HepG2 (cell line): ENCODE measurements around the gene SP140L. TPM values are rescaled to one million over a fixed set of nuclear protein-coding genes. Genes with fewer than 3 reads are reported as not detected.

Experiments
- HOXD1 ChIP-seq: sonication (generic); formaldehyde crosslinking; IDR thresholded peaks from 2 replicates; pipeline ENCODE4 v1.5.0; 2020; ENCODE audit warnings: missing genetic modification reagents
- NFIC ChIP-seq: IDR thresholded peaks from 2 replicates; pipeline ENCODE4 v1.6.1; 2012; ENCODE audit warnings: mild to moderate bottlenecking, low read length, inconsistent platforms
- SIN3A ChIP-seq: IDR thresholded peaks from 2 replicates; pipeline ENCODE4 v1.6.1; 2011; ENCODE audit warnings: low read depth, mild to moderate bottlenecking, control low read depth, low read length, borderline replicate concordance
- ZBTB10 ChIP-seq: sonication (generic); formaldehyde crosslinking; IDR thresholded peaks from 2 replicates; pipeline ENCODE4 v1.4.0; 2020; ENCODE audit warnings: missing genetic modification reagents, borderline replicate concordance
- ZBTB42 ChIP-seq: sonication (generic); formaldehyde crosslinking; IDR thresholded peaks from 2 replicates; pipeline ENCODE4 v1.5.0; 2020; ENCODE audit warnings: mild to moderate bottlenecking, missing genetic modification reagents
- ZBTB7A ChIP-seq: sonication (generic); formaldehyde crosslinking; IDR thresholded peaks from 2 replicates; pipeline ENCODE4 v1.8.0; 2022; ENCODE audit warnings: mild to moderate bottlenecking, missing genetic modification reagents
- ZHX2 ChIP-seq, 2 experiments: sonication (generic) in 1 of 2; formaldehyde crosslinking in 1 of 2; IDR thresholded peaks; 2 replicates each; pipeline versions ENCODE4 v1.6.1 to v1.9.0; 2014 to 2022; ENCODE audit warnings: antibody characterized with exemption in 1 of 2, borderline replicate concordance in 1 of 2, inconsistent platforms in 1 of 2, low read depth in 1 of 2, missing genetic modification reagents in 1 of 2
- ZNF18 ChIP-seq: sonication (generic); formaldehyde crosslinking; IDR thresholded peaks from 2 replicates; pipeline ENCODE4 v1.8.0; 2022; ENCODE audit warnings: mild to moderate bottlenecking, missing genetic modification reagents; ENCODE audit not compliant: insufficient replicate concordance
- ZNF331 ChIP-seq: sonication (generic); formaldehyde crosslinking; IDR thresholded peaks from 2 replicates; pipeline ENCODE4 v1.4.0; 2020; ENCODE audit warnings: missing genetic modification reagents
- ZSCAN25 ChIP-seq: sonication (generic); formaldehyde crosslinking; IDR thresholded peaks from 2 replicates; pipeline ENCODE4 v1.8.0; 2022; ENCODE audit warnings: mild to moderate bottlenecking, missing genetic modification reagents
- polyA plus RNA-seq, 8 experiments: library from polyadenylated mRNA; depleted of rRNA in 3 of 8; stranded (reverse) in 7 of 8; unstranded in 1 of 8; fragments of >200 nt; fragmentation: Illumina TruSeq in 4 of 8; extraction: Trizol in 4 of 8; gene quantifications; 2 replicates each; pipeline versions ENCODE4 v1.2.1 to v1.2.3, GENCODE V29; 2011 to 2016; ENCODE audit warnings: low read depth in 4 of 8, missing spikeins in 1 of 8, mixed read lengths in 1 of 8; ENCODE audit not compliant: insufficient read depth in 1 of 8
- total RNA-seq, 5 experiments: library from RNA; depleted of rRNA; stranded (reverse); fragments of >200 nt; fragmentation: Illumina TruSeq; extraction: Trizol; gene quantifications; 2 replicates each; pipeline ENCODE4 v1.2.3, GENCODE V29; 2016; ENCODE audit warnings: low read depth in 1 of 5
- TF ChIP-seq, protein P1 (sequence below): sonication (generic); formaldehyde crosslinking; IDR thresholded peaks from 2 replicates; pipeline ENCODE4 v1.5.0; 2020; ENCODE audit warnings: mild to moderate bottlenecking, missing genetic modification reagents, moderate library complexity

The SP140L gene
- total and polyA plus RNA-seq, 2 of the 13 experiments (the other 11 are each of a cell fraction or from before 2014, with no cell fraction given) = 10.9 to 17.5 TPM

DNA sequence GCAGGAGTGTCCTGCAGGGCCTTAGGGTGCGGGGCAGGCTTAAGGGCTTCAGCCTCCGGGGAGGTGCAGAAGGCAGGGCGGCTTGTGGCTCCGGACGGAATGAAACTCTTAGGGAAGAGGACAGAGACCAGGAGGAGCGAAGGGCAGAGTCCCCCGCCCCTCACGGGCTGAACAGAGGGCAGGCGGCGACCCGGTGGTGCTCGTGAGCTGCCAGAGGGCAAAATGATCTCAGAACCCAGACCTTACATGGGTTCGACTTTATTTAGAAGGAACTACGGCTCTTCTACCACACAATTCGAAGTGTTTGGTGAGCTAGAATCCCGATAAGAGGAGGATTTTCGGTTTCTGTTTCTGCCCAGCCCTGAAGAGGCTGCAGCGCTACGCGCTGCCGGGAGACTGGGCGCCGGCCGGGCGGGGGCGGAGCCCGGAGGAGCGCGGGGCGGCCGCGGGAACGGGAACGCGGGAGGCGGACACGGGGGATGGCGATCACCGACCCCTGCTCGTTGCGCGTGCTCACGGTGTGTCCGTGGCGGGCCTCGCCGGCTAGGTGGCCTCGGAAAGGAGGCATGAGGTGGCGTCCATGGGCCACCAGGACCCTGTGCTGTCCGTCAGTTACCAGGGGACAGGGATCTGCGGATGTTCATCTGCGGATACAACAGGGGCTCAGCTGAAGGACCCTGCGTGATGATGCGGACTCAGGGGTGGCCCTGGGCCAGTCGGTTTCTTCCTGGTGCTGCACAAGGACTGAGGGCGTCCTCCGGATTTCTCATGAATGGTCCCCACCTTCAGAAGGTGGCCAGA is 84.8 kb downstream of the SP140L start (continued):
- TF ChIP-seq ZHX2 (IDR thresholded peaks at IDR 0.05; ENCODE audit: low read depth) (no peak), ZHX2 (CRISPR knock-in tag; IDR thresholded peaks at IDR 0.05; ENCODE audit: borderline replicate concordance) (no peak), ZBTB10 (peak; percentile 56; the same call in 1 of the 2 replicates), ZNF331 (CRISPR knock-in tag) (0 out of 2 replicates have a peak, but pooled peaks have one; percentile 17), SIN3A (no peak), ZBTB7A (CRISPR knock-in tag) (peak; percentile 88), ZNF18 (CRISPR knock-in tag) (peak; percentile 66), NFIC (no peak), ZSCAN25 (0 out of 2 replicates have a peak, but pooled peaks have one; percentile 39), ZBTB42 (CRISPR knock-in tag) (peak; percentile 81; the same call in 1 of the 2 replicates), HOXD1 (CRISPR knock-in tag) (0 out of 2 replicates have a peak, but pooled peaks have one; percentile 72)
- TF ChIP-seq, protein P1, sequence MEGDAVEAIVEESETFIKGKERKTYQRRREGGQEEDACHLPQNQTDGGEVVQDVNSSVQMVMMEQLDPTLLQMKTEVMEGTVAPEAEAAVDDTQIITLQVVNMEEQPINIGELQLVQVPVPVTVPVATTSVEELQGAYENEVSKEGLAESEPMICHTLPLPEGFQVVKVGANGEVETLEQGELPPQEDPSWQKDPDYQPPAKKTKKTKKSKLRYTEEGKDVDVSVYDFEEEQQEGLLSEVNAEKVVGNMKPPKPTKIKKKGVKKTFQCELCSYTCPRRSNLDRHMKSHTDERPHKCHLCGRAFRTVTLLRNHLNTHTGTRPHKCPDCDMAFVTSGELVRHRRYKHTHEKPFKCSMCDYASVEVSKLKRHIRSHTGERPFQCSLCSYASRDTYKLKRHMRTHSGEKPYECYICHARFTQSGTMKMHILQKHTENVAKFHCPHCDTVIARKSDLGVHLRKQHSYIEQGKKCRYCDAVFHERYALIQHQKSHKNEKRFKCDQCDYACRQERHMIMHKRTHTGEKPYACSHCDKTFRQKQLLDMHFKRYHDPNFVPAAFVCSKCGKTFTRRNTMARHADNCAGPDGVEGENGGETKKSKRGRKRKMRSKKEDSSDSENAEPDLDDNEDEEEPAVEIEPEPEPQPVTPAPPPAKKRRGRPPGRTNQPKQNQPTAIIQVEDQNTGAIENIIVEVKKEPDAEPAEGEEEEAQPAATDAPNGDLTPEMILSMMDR (CRISPR knock-in tag) = 0 out of 2 replicates have a peak, but pooled peaks have one; percentile 3
